Osteoblast (primary cell): ENCODE results near the gene FKBP10. TPM values are rescaled to one million over a fixed set of nuclear protein-coding genes. Genes with fewer than 3 reads are reported as not detected.

Source experiments
- DNase-seq: peaks from one replicate; pipeline ENCODE4 v3.0.0; 2011; ENCODE audit warnings: low spot score, mixed read lengths; ENCODE audit not compliant: insufficient read length; ENCODE audit errors: missing footprints
- H2AFZ ChIP-seq: 2 replicates; pipeline ENCODE4 v1.6.0; 2011; ENCODE audit warnings: mild to moderate bottlenecking, low read length
- H3K27ac ChIP-seq: 2 replicates; pipeline ENCODE4 v1.5.1; 2011; ENCODE audit warnings: mild to moderate bottlenecking, low read depth, low read length, moderate library complexity
- H3K27me3 ChIP-seq: 2 replicates; pipeline ENCODE4 v1.6.0; 2012; ENCODE audit warnings: mild to moderate bottlenecking, control low read depth, inconsistent platforms, low read length, moderate library complexity; ENCODE audit not compliant: insufficient read depth
- H3K36me3 ChIP-seq: 2 replicates; pipeline ENCODE4 v1.5.1; 2011; ENCODE audit warnings: mild to moderate bottlenecking, low read length, control low read depth, moderate library complexity; ENCODE audit not compliant: insufficient read depth
- H3K4me1 ChIP-seq: 2 replicates; pipeline ENCODE4 v1.5.1; 2011; ENCODE audit warnings: mild to moderate bottlenecking, low read length, control low read depth, moderate library complexity; ENCODE audit not compliant: insufficient read depth
- H3K4me2 ChIP-seq: 2 replicates; pipeline ENCODE4 v1.6.0; 2011; ENCODE audit warnings: mild to moderate bottlenecking, low read length; ENCODE audit not compliant: insufficient read depth
- H3K4me3 ChIP-seq: fragments of 200-600 bp; sonication (generic); 3 replicates; pipeline ENCODE4 v1.5.1; 2012; ENCODE audit warnings: mild to moderate bottlenecking, low read length, inconsistent platforms; ENCODE audit not compliant: insufficient read depth
- H3K79me2 ChIP-seq: 2 replicates; pipeline ENCODE4 v1.6.0; 2012; ENCODE audit warnings: mild to moderate bottlenecking, low read length, control low read depth, inconsistent platforms; ENCODE audit not compliant: insufficient read depth
- H3K9me3 ChIP-seq: 2 replicates; pipeline ENCODE4 v1.5.1; 2011; ENCODE audit warnings: low read depth, low read length, control low read depth
- H4K20me1 ChIP-seq: 2 replicates; pipeline ENCODE4 v1.6.0; 2012; ENCODE audit warnings: mild to moderate bottlenecking, low read length, control low read depth; ENCODE audit not compliant: insufficient read depth
- CTCF ChIP-seq: IDR thresholded peaks from 2 replicates; pipeline ENCODE4 v1.5.1; 2011; ENCODE audit warnings: mild to moderate bottlenecking, low read depth, low read length, moderate library complexity; ENCODE audit errors: extremely low read depth
- total RNA-seq: library from RNA; depleted of rRNA; stranded (reverse); fragments of >200 nt; gene quantifications from 2 replicates; pipeline ENCODE4 v1.2.3, GENCODE V29; 2012

Gene FKBP10
- total RNA-seq, 1 donor, result 396 TPM

GRCh38 chr17:41816637-41817320 is 4.0 kb downstream of the FKBP10 start:
- Histone ChIP-seq H2AFZ (no peak overlapping the region), H3K79me2 (peaks cover 61% of the 10 kb centered on the region)

GRCh38 chr17:41818024-41818423 is 5.2 kb downstream of the FKBP10 start:
- H3K4me3 ChIP-seq, result no peak overlapping the region
- peaks cover 10% of the 10 kb centered on the region for H3K4me1 ChIP-seq
- H3K9me3 ChIP-seq, result no peaks in the 10 kb centered on the region
- DNase-seq, result peak; percentile 56
- no peak for TF ChIP-seq CTCF
- H3K79me2 ChIP-seq, result peaks cover 52% of the 10 kb centered on the region
- no peak overlapping the region for H2AFZ ChIP-seq
- H3K27me3 ChIP-seq, result no peaks in the 10 kb centered on the region
- peaks cover 49% of the 10 kb centered on the region for H3K36me3 ChIP-seq
- H4K20me1 ChIP-seq, result peaks cover 40% of the 10 kb centered on the region
- no peak overlapping the region for H3K27ac ChIP-seq
- H3K4me2 ChIP-seq, result no peak overlapping the region

More at GRCh38 chr17:41816637-41817320, 4.0 kb downstream of the FKBP10 start:
- Histone ChIP-seq H3K4me2 (no peak overlapping the region), H3K4me1 (peaks cover 15% of the 10 kb centered on the region), H3K36me3 (peaks cover 40% of the 10 kb centered on the region), H3K9me3 (no peaks in the 10 kb centered on the region), H3K4me3 (no peak overlapping the region), H4K20me1 (peaks cover 33% of the 10 kb centered on the region), H3K27ac (no peak overlapping the region), H3K27me3 (no peaks in the 10 kb centered on the region)
- no peak for TF ChIP-seq CTCF
- peak; percentile 62 for DNase-seq

- Histone ChIP-seq H3K36me3 (peaks cover 50% of the 10 kb centered on the region), H3K79me2 (peaks cover 16% of the 10 kb centered on the region), H4K20me1 (peaks cover 32% of the 10 kb centered on the region), H3K4me2 (no peak overlapping the region), H3K27me3 (no peaks in the 10 kb centered on the region), H2AFZ (no peak overlapping the region), H3K9me3 (no peaks in the 10 kb centered on the region), H3K4me1 (no peaks in the 10 kb centered on the region), H3K4me3 (no peak overlapping the region), H3K27ac (no peak overlapping the region)
- no peak for TF ChIP-seq CTCF
- peak; percentile 49 for DNase-seq
These were observed 9.0 kb downstream of the FKBP10 start for GRCh38 chr17:41821776-41822175.

GRCh38 chr17:41822216-41823140 is 9.7 kb downstream of the FKBP10 start:
- peak; percentile 57 for DNase-seq
- no peaks in the 10 kb centered on the region for H3K4me1 ChIP-seq
- peaks cover 26% of the 10 kb centered on the region for H4K20me1 ChIP-seq
- no peak for TF ChIP-seq CTCF
- no peak overlapping the region for H3K27ac ChIP-seq
- peaks cover 47% of the 10 kb centered on the region for H3K36me3 ChIP-seq
- peaks cover 9% of the 10 kb centered on the region for H3K79me2 ChIP-seq
- no peaks in the 10 kb centered on the region for H3K27me3 ChIP-seq
- no peak overlapping the region for H3K4me2 ChIP-seq
- H2AFZ ChIP-seq, result no peak overlapping the region
- H3K4me3 ChIP-seq, result no peak overlapping the region
- no peaks in the 10 kb centered on the region for H3K9me3 ChIP-seq
